ENCODE data around the gene RAB30. TPM values are rescaled to one million over a fixed set of nuclear protein-coding genes. Genes with fewer than 3 reads are reported as not detected.
A peak's percentile ranks its signal among the peaks of the same experiment; 100 is the strongest.

Gene RAB30
- total RNA-seq, 1 donor from 2014 or later, result 12.3 TPM

DNA sequence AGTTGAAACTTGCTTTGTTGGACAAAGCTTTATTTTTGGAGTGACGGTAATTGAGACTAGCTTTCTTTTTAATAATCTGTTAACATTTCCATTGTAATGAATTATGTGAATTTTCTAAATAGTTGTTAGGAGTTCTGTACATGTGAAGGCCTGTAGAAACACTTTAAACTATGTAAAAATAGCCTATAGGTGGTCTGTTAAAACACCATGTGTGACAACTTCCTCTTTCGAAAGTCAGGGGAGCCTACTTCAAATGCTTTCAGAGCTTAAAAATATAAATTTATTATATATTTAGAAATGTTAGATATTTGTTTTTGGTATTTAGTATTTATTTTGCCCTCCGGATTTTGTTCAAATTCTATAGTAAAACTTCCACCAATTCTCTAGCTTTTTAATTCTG is 141.5 kb downstream of the RAB30 start:
- Histone ChIP-seq H3K9ac (no peak overlapping the region), H3K79me2 (ENCODE audit: low read depth) (no peaks in the 10 kb centered on the region), H4K20me1 (ENCODE audit: low read depth) (no peaks in the 10 kb centered on the region), H3K27me3 (no peaks in the 10 kb centered on the region), H3K36me3 (no peaks in the 10 kb centered on the region), H3K9me3 (ENCODE audit: low read depth) (no peaks in the 10 kb centered on the region), H3K4me2 (no peak overlapping the region), H3K27ac (no peak overlapping the region), H3K4me1 (no peaks in the 10 kb centered on the region), H3K4me3 (no peak overlapping the region), H2AFZ (replicated peaks) (no peak overlapping the region), H3F3A (ENCODE audit: low read depth) (no peaks in the 10 kb centered on the region)
- TF ChIP-seq EZH2phosphoT487 (IDR thresholded peaks at IDR 0.05), result no peak
- Mint-ChIP-seq H3K36me3 (peaks cover 5% of the 10 kb centered on the region), H3K27ac (no peak overlapping the region), H3K4me3 (no peak overlapping the region), H3K27me3 (ENCODE audit: insufficient read depth, low read depth) (no peaks in the 10 kb centered on the region), H3K4me1 (no peaks in the 10 kb centered on the region), H3K9me3 (no peaks in the 10 kb centered on the region)
- no peak for DNase-seq (ENCODE audit: low spot score)

DNA sequence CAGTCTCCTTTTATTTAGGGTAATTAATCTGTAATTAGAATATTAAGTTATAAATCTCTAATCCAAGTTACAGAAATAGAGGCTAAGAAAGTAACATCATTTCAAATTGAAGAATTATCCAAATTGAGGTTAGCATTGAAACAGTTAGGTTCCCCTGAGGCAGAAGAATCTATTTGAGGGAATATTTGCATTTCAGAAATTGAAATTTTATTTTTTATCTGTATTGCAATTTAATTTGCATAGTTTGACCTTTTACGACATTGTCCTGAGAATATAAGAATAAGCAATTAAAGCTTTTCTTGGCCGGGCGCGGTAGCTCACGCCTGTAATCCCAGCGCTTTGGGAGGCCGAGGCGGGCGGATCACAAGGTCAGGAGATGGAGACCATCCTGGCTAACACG is 142.6 kb downstream of the RAB30 start:
- Mint-ChIP-seq H3K27me3 (ENCODE audit: insufficient read depth, low read depth) (no peaks in the 10 kb centered on the region), H3K4me1 (no peaks in the 10 kb centered on the region), H3K27ac (no peak overlapping the region), H3K9me3 (no peaks in the 10 kb centered on the region), H3K36me3 (peaks cover 2% of the 10 kb centered on the region), H3K4me3 (no peak overlapping the region)
- Histone ChIP-seq H3F3A (ENCODE audit: low read depth) (no peaks in the 10 kb centered on the region), H3K79me2 (ENCODE audit: low read depth) (no peaks in the 10 kb centered on the region), H3K4me2 (no peak overlapping the region), H4K20me1 (ENCODE audit: low read depth) (no peaks in the 10 kb centered on the region), H3K27ac (no peak overlapping the region), H2AFZ (replicated peaks) (no peak overlapping the region), H3K4me1 (no peaks in the 10 kb centered on the region), H3K9me3 (ENCODE audit: low read depth) (no peaks in the 10 kb centered on the region), H3K36me3 (no peaks in the 10 kb centered on the region), H3K4me3 (no peak overlapping the region), H3K9ac (no peak overlapping the region), H3K27me3 (no peaks in the 10 kb centered on the region)
- TF ChIP-seq EZH2 (IDR thresholded peaks at IDR 0.05) (no peak), EZH2phosphoT487 (IDR thresholded peaks at IDR 0.05) (no peak)
- TF ChIP-seq, protein P1, sequence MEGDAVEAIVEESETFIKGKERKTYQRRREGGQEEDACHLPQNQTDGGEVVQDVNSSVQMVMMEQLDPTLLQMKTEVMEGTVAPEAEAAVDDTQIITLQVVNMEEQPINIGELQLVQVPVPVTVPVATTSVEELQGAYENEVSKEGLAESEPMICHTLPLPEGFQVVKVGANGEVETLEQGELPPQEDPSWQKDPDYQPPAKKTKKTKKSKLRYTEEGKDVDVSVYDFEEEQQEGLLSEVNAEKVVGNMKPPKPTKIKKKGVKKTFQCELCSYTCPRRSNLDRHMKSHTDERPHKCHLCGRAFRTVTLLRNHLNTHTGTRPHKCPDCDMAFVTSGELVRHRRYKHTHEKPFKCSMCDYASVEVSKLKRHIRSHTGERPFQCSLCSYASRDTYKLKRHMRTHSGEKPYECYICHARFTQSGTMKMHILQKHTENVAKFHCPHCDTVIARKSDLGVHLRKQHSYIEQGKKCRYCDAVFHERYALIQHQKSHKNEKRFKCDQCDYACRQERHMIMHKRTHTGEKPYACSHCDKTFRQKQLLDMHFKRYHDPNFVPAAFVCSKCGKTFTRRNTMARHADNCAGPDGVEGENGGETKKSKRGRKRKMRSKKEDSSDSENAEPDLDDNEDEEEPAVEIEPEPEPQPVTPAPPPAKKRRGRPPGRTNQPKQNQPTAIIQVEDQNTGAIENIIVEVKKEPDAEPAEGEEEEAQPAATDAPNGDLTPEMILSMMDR (IDR thresholded peaks at IDR 0.05), result no peak
- no peak for DNase-seq (ENCODE audit: low spot score)

DNA sequence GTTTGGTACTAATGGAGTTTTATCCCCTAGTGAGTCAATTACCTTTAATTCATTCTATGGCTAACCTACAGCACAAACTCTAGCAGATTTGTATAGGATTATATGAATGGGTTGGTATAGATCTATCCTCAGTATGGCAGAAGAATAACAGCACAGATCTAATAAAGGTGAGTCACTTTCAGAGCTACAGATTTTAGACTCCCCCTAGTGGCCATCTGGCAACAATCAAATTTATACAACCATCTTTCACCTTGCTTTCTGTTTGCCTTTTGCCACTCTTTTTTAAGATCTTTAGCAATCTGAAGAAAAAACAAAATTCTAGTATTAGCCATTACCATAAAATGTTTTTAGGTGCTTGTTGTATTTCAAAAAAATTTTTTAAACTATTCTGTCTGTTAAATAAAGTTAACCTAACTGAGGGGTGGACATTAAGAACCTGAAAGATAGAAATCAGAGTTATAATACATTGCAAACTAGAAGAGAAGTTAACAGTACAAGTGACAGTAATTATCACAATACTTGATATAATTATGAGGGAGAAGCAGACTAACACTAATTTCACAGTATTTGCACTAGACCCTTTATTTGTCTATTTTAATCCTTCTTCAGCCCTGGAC is 144.3 kb downstream of the RAB30 start:
- peak; percentile 61 for DNase-seq (ENCODE audit: low spot score)

More for the DNA sequence above, 144.3 kb downstream of the RAB30 start:
- Mint-ChIP-seq H3K4me3 (no peak overlapping the region), H3K27me3 (ENCODE audit: insufficient read depth, low read depth) (no peaks in the 10 kb centered on the region), H3K4me1 (no peaks in the 10 kb centered on the region), H3K9me3 (no peaks in the 10 kb centered on the region), H3K27ac (no peak overlapping the region), H3K36me3 (peaks cover 2% of the 10 kb centered on the region)
- no peak for TF ChIP-seq EZH2phosphoT487 (IDR thresholded peaks at IDR 0.05)
- TF ChIP-seq, protein P1 (IDR thresholded peaks at IDR 0.05), result peak; percentile 92
- no peak for TF ChIP-seq EZH2 (IDR thresholded peaks at IDR 0.05)
- H3K4me3 ChIP-seq, result no peak overlapping the region
- H3K4me2 ChIP-seq, result no peak overlapping the region
- no peaks in the 10 kb centered on the region for H3F3A ChIP-seq (ENCODE audit: low read depth)
- no peaks in the 10 kb centered on the region for H3K36me3 ChIP-seq
- H2AFZ ChIP-seq (replicated peaks), result no peak overlapping the region
- H3K79me2 ChIP-seq (ENCODE audit: low read depth), result no peaks in the 10 kb centered on the region
- H3K9me3 ChIP-seq (ENCODE audit: low read depth), result no peaks in the 10 kb centered on the region
- no peak overlapping the region for H3K27ac ChIP-seq
- H3K4me1 ChIP-seq, result no peaks in the 10 kb centered on the region
- no peaks in the 10 kb centered on the region for H4K20me1 ChIP-seq (ENCODE audit: low read depth)
- H3K9ac ChIP-seq, result no peak overlapping the region
- H3K27me3 ChIP-seq, result no peaks in the 10 kb centered on the region

Data from neural progenitor cell (in vitro differentiated cells).